Measurements from ENCODE around the gene DLX4. TPM values are rescaled to one million over a fixed set of nuclear protein-coding genes. Genes with fewer than 3 reads are reported as not detected.

Gene DLX4
- total and polyA plus RNA-seq, 4 experiments from 2014 or later: 0.22 to 1.2 (median 0.52) TPM

- Mint-ChIP-seq H3K36me3 (peaks cover 3 to 13% of the 10 kb centered on the region in 2 donors), H3K4me3 (no peak overlapping the region), H3K9me3 (peaks cover 0 to 58% (median 46%) of the 10 kb centered on the region in 8 donors), H3K4me1 (no peaks in the 10 kb centered on the region), H3K27me3 (peaks cover 31 to 38% of the 10 kb centered on the region in 2 donors), H3K27ac (no peak overlapping the region)
- no peak for DNase-seq
- ChIA-PET CTCF (ENCODE audit: partially characterized antibody) (no interaction called here), POLR2A (ENCODE audit: partially characterized antibody) (no interaction called here)
- Histone ChIP-seq H3K27ac (ENCODE audit: low read depth, low read length) (no peak overlapping the region), H3K9me3 (ENCODE audit: control insufficient read depth in 1 of 2, low read length in 2 of 2) (peaks cover 0 to 4% of the 10 kb centered on the region in 2 donors), H3K36me3 (ENCODE audit: insufficient read depth, low read length) (no peaks in the 10 kb centered on the region), H3K4me1 (ENCODE audit: insufficient read depth, low read length) (no peaks in the 10 kb centered on the region), H3K4me3 (ENCODE audit: low read length in 2 of 2) (no peak overlapping the region), H3K27me3 (ENCODE audit: insufficient read depth, low read length) (no peaks in the 10 kb centered on the region)
- intact Hi-C loops (cut with micrococcal nuclease): no loop called here
Observed at GRCh38 chr17:50013079-50013478, 44.1 kb downstream of the DLX4 start.

- Mint-ChIP-seq H3K36me3 (peaks cover 0 to 13% of the 10 kb centered on the region in 2 donors), H3K27me3 (peaks cover 27 to 28% of the 10 kb centered on the region in 2 donors), H3K9me3 (peaks cover 0 to 47% (median 36%) of the 10 kb centered on the region in 8 donors), H3K4me3 (no peak overlapping the region), H3K4me1 (no peaks in the 10 kb centered on the region), H3K27ac (no peak overlapping the region)
- Histone ChIP-seq H3K9me3 (ENCODE audit: control insufficient read depth in 1 of 2, low read length in 2 of 2) (peaks cover 0 to 4% of the 10 kb centered on the region in 2 donors), H3K36me3 (ENCODE audit: insufficient read depth, low read length) (no peaks in the 10 kb centered on the region), H3K4me3 (ENCODE audit: low read length in 2 of 2) (no peak overlapping the region), H3K27ac (ENCODE audit: low read depth, low read length) (no peak overlapping the region), H3K4me1 (ENCODE audit: insufficient read depth, low read length) (no peaks in the 10 kb centered on the region), H3K27me3 (ENCODE audit: insufficient read depth, low read length) (peaks cover 3% of the 10 kb centered on the region)
- intact Hi-C loops (cut with micrococcal nuclease): no loop called here
- ChIA-PET POLR2A (ENCODE audit: partially characterized antibody) (no interaction called here), CTCF (ENCODE audit: partially characterized antibody) (interaction anchor here (1.4 to 1.8 kb wide), 3 partner anchors 17 to 78 kb away, joined by 4 to 5 read pairs (median 5); no protein-coding TSS in a partner anchor)
- DNase-seq: no peak
Observed at GRCh38 chr17:50014471-50015088, 45.6 kb downstream of the DLX4 start.

- Histone ChIP-seq H3K4me3 (ENCODE audit: low read length in 2 of 2) (no peak overlapping the region), H3K27ac (ENCODE audit: low read depth, low read length) (no peak overlapping the region), H3K27me3 (ENCODE audit: insufficient read depth, low read length) (peaks cover 3% of the 10 kb centered on the region), H3K36me3 (ENCODE audit: insufficient read depth, low read length) (no peaks in the 10 kb centered on the region), H3K4me1 (ENCODE audit: insufficient read depth, low read length) (no peaks in the 10 kb centered on the region), H3K9me3 (ENCODE audit: control insufficient read depth in 1 of 2, low read length in 2 of 2) (peaks cover 0 to 4% of the 10 kb centered on the region in 2 donors)
- Mint-ChIP-seq H3K36me3 (peaks cover 0 to 13% of the 10 kb centered on the region in 2 donors), H3K4me3 (no peak overlapping the region), H3K9me3 (peaks cover 0 to 43% (median 34%) of the 10 kb centered on the region in 8 donors), H3K27ac (no peak overlapping the region), H3K4me1 (no peaks in the 10 kb centered on the region), H3K27me3 (peaks cover 26% of the 10 kb centered on the region in 2 donors)
- intact Hi-C loops (cut with micrococcal nuclease): no loop called here
- POLR2A ChIA-PET (ENCODE audit: partially characterized antibody): no interaction called here
- no peak for DNase-seq
- CTCF ChIA-PET (ENCODE audit: partially characterized antibody): interaction anchor here (1.4 to 1.8 kb wide), 3 partner anchors 17 to 78 kb away, joined by 4 to 5 read pairs (median 5); no protein-coding TSS in a partner anchor
Observed at GRCh38 chr17:50015146-50015545, 46.2 kb downstream of the DLX4 start.

GRCh38 chr17:50018909-50019308, 49.9 kb downstream of the DLX4 start:
- H3K4me1 Mint-ChIP-seq: no peaks in the 10 kb centered on the region
- intact Hi-C loops (cut with micrococcal nuclease): no loop called here
- H3K27me3 Mint-ChIP-seq: peaks cover 13 to 19% of the 10 kb centered on the region in 2 donors
- H3K4me3 Mint-ChIP-seq: no peak overlapping the region
- Histone ChIP-seq H3K27ac (ENCODE audit: low read depth, low read length) (no peak overlapping the region), H3K27me3 (ENCODE audit: insufficient read depth, low read length) (peaks cover 3% of the 10 kb centered on the region), H3K4me1 (ENCODE audit: insufficient read depth, low read length) (no peaks in the 10 kb centered on the region), H3K36me3 (ENCODE audit: insufficient read depth, low read length) (no peaks in the 10 kb centered on the region), H3K9me3 (ENCODE audit: control insufficient read depth in 1 of 2, low read length in 2 of 2) (no peaks in the 10 kb centered on the region), H3K4me3 (ENCODE audit: low read length in 2 of 2) (no peak overlapping the region)
- no peak for DNase-seq
- H3K27ac Mint-ChIP-seq: no peak overlapping the region
- ChIA-PET POLR2A (ENCODE audit: partially characterized antibody) (no interaction called here), CTCF (ENCODE audit: partially characterized antibody) (interaction anchor here (0.8 to 1.5 kb wide), 4 partner anchors 12 to 75 kb away, joined by 3 to 7 read pairs (median 4); no protein-coding TSS in a partner anchor)
- H3K9me3 Mint-ChIP-seq: peaks cover 0 to 12% (median 10%) of the 10 kb centered on the region in 8 donors
- H3K36me3 Mint-ChIP-seq: peaks cover 0 to 2% of the 10 kb centered on the region in 2 donors

GRCh38 chr17:50020841-50021599, 52.0 kb downstream of the DLX4 start:
- H3K4me1 Mint-ChIP-seq: no peaks in the 10 kb centered on the region
- intact Hi-C loops (cut with micrococcal nuclease): no loop called here
- CTCF ChIA-PET (ENCODE audit: partially characterized antibody): interaction anchor here (1.6 to 3.2 kb wide), 3 partner anchors 23 to 73 kb away, joined by 4 to 20 read pairs (median 8); no protein-coding TSS in a partner anchor

GRCh38 chr17:50021681-50022370, 52.8 kb downstream of the DLX4 start:
- ChIA-PET CTCF (ENCODE audit: partially characterized antibody) (interaction anchor here (1.2 to 3.2 kb wide), 4 partner anchors 14 to 72 kb away, joined by 3 to 20 read pairs (median 6); no protein-coding TSS in a partner anchor), POLR2A (ENCODE audit: partially characterized antibody) (no interaction called here)
- no peaks in the 10 kb centered on the region for H3K36me3 Mint-ChIP-seq
- peaks cover under 1% of the 10 kb centered on the region for H3K4me1 ChIP-seq (ENCODE audit: insufficient read depth, low read length)
- H3K4me3 ChIP-seq (ENCODE audit: low read length in 2 of 2): no peak overlapping the region
- no peak overlapping the region for H3K27ac Mint-ChIP-seq
- H3K36me3 ChIP-seq (ENCODE audit: insufficient read depth, low read length): no peaks in the 10 kb centered on the region
- no peak overlapping the region for H3K4me3 Mint-ChIP-seq
- no peak overlapping the region for H3K27ac ChIP-seq (ENCODE audit: low read depth, low read length)
- peaks cover under 1 to 6% (median 3%) of the 10 kb centered on the region in 4 donors for H3K4me1 Mint-ChIP-seq
- intact Hi-C loops (cut with micrococcal nuclease): no loop called here
- H3K9me3 ChIP-seq (ENCODE audit: control insufficient read depth in 1 of 2, low read length in 2 of 2): peaks cover 0 to 5% of the 10 kb centered on the region in 2 donors
- no peaks in the 10 kb centered on the region for H3K9me3 Mint-ChIP-seq
- no peak for DNase-seq
- peaks cover 3% of the 10 kb centered on the region for H3K27me3 ChIP-seq (ENCODE audit: insufficient read depth, low read length)
- peaks cover 14 to 21% of the 10 kb centered on the region in 2 donors for H3K27me3 Mint-ChIP-seq

More at GRCh38 chr17:50020841-50021599, 52.0 kb downstream of the DLX4 start:
- Histone ChIP-seq H3K4me1 (ENCODE audit: insufficient read depth, low read length) (no peaks in the 10 kb centered on the region), H3K36me3 (ENCODE audit: insufficient read depth, low read length) (no peaks in the 10 kb centered on the region), H3K4me3 (ENCODE audit: low read length in 2 of 2) (no peak overlapping the region), H3K27ac (ENCODE audit: low read depth, low read length) (no peak overlapping the region), H3K9me3 (ENCODE audit: control insufficient read depth in 1 of 2, low read length in 2 of 2) (peaks cover 0 to 5% of the 10 kb centered on the region in 2 donors), H3K27me3 (ENCODE audit: insufficient read depth, low read length) (peaks cover 3% of the 10 kb centered on the region)
- POLR2A ChIA-PET (ENCODE audit: partially characterized antibody): no interaction called here
- no peak for DNase-seq
- Mint-ChIP-seq H3K36me3 (no peaks in the 10 kb centered on the region), H3K27ac (no peak overlapping the region), H3K9me3 (peaks cover 0 to 2% (median 0%) of the 10 kb centered on the region in 8 donors), H3K27me3 (peaks cover 12 to 19% of the 10 kb centered on the region in 2 donors), H3K4me3 (no peak overlapping the region)
